ENCODE data around the gene LRPAP1.

- TF ChIP-seq CTCF (IDR thresholded peaks at IDR 0.05) (no peak), POLR2A (IDR thresholded peaks at IDR 0.05) (no peak)
Measured at GRCh38 chr4:3523146-3523627, 9.0 kb downstream of the LRPAP1 start.

All from prostate gland (tissue), 2 donors.